ENCODE data around the gene PGLYRP2.

The PGLYRP2 gene

DNA sequence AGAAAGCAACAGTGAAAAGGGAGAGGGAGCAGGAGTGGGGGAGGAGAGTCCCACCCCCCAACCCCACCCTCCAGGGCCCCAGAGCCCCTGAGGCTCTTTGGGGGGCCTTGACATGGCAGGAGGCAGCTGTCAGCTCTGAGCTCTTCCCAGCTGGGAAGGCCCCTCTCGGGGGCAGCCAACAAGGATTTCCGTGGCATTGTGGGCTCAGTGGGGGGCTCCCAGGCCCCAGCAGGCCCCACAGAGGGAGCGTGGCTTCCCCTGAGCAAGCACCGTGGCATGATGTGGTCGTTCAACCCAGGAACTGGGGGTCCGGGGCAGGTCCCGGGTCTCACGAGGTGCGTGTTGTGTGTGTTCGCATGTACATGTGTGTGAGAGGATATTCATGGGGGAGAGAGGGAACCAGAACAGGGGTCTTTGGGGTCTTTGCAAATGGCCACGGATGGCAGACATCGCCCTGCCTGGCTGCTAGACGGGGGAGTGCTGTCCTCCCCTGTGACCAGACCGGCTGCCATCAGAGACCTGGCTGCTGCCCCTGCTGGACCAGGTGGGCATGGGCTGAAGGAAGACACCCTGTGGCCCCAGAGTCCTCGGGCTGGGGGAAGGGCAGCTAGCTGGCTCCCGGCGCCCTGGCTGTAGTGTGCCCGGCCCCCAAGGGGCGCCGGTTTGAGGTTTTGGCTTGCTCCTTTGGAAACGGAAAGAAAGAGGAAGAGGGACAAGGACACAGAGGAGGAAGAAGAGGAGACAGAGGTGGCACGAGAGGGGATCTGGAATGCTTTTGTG lies 56.8 kb downstream of the PGLYRP2 start:
- DNase-seq = no peak

DNA sequence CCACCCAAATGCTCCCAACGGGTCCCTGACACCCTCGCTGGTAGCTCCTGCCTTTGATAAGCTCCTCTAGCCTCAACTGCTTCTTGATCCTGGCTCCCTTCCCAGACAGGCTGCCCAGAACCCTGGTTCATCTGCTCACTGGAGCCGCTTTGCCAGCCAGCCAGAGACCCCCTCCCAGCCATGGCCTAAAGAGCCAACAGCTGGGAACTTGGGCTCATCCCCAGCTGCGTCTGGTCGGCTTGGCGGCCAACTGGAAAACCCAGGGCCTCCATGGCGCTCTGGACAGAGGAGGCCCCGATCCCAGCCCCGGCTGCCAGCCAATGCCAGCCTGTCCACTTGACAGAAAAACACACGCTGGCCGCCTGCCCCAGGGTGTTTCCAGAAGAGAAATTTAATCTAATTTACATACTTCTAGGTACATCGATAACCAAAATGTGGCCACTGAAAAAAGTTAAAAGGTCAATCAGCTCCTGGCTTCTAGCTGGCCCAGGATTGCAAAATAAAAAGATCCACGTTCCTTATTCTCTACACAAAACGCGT lies 57.5 kb downstream of the PGLYRP2 start:
- no peak for DNase-seq

DNA sequence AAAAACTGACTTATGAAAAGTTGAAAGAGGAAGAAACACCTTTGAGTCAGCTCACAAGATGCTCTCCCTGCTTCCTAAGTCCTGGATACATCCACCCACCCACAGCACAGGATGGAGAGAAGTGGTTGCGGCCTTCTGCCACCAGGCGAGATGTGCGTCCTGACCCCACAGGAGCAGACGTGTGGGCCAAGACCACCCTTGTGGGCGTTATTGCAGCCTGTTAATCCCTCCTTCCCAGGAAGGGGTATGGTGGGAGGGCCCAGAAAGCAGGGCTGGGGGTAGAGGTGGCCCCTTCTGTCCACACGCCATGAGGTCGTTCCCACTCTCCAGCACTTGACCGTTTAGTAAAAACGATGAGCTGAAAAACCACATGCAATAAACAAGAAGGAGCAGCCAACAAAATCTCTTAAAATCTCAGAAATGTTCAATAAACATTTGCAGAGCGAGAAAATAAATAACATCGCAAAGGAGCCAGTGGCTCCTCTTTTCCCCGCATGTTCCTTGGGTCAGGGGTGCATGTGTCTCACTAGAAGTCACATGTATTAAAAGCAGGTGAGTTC lies 58.1 kb downstream of the PGLYRP2 start:
- no peak for DNase-seq

DNA sequence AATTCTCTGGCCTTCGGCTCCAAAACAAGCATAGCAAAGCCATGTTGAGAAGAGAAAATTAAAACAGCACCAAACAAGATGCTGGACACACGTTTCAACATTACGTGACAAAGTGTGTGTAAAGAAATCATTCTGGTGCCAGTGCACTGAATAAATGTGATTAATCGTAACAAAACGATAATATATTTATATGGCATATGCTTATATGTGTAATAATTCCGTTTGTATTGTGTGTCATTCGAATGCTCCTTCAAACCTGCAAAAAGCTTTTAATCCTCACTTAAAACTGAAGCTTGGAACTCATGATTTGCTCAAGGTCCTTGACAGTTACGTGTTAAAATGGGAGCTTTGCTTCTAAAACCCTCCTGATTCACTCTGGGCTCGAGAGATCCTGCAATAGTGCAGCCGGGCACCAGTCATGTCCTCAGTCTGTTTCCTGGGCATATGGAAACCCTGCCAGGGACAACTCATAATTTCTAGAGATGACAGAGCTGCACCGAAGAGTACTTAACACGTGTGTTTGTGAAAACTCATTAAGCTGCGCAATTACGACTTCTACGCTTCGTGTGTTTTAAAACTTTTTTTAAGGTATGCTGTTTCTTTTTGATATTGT lies 59.8 kb downstream of the PGLYRP2 start:
- DNase-seq = no peak
